ENCODE data around the gene ATP8A1.

Gene ATP8A1

GRCh38 chr4:42519803-42520417, 137.0 kb downstream of the ATP8A1 start:
- TF ChIP-seq, protein P1, sequence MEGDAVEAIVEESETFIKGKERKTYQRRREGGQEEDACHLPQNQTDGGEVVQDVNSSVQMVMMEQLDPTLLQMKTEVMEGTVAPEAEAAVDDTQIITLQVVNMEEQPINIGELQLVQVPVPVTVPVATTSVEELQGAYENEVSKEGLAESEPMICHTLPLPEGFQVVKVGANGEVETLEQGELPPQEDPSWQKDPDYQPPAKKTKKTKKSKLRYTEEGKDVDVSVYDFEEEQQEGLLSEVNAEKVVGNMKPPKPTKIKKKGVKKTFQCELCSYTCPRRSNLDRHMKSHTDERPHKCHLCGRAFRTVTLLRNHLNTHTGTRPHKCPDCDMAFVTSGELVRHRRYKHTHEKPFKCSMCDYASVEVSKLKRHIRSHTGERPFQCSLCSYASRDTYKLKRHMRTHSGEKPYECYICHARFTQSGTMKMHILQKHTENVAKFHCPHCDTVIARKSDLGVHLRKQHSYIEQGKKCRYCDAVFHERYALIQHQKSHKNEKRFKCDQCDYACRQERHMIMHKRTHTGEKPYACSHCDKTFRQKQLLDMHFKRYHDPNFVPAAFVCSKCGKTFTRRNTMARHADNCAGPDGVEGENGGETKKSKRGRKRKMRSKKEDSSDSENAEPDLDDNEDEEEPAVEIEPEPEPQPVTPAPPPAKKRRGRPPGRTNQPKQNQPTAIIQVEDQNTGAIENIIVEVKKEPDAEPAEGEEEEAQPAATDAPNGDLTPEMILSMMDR (IDR thresholded peaks at IDR 0.05; ENCODE audit: extremely low read depth, insufficient read depth, missing control alignments), result peak; percentile 64
- DNase-seq (ENCODE audit: low spot score), result peak; percentile 23
- in situ Hi-C loops (cut with MboI; ENCODE audit: low pct_unique_long_range_greater_than_20kb, low sequenced_read_pairs, unreplicated experiment), result loop anchor here (25.0 kb wide), 2 partner anchors 233 to 558 kb away; no protein-coding TSS in a partner anchor

DNA sequence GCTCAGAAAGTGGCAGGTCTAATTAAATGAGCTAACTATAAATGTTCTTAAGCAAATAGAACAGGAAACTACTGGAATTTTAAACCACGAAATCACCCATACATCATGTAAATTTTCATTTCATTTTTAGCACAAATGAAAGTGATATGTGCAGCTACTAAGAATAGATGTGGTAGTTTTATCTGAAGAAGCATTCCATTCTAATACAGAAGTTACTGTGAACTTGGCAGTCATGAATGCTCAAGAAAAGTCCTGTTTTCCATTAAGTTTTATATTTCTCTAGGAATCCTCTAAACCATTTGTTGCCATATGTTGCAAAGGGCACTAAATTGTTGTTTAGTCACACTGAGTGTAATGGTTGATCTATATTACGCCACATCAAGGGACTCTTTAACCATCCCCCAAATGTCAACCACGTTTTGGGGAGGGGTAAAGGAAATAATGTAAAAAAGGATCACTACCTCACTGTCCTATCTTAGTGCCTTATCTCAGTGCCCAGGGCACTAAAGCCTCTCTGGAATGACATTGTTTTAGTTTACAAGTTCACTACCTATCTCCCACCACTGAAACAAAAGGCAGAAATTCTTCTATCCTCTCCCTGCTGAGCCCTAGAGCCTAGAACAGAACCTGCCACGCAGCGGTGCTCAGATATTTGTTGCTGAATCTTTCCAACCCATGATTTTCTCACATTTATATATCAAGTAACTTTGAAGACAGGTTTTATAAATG, 141.6 kb downstream of the ATP8A1 start:
- TF ChIP-seq, protein P1 (IDR thresholded peaks at IDR 0.05; ENCODE audit: extremely low read depth, insufficient read depth, missing control alignments), result no peak
- DNase-seq (ENCODE audit: low spot score), result no peak
- in situ Hi-C loops (cut with MboI; ENCODE audit: low pct_unique_long_range_greater_than_20kb, low sequenced_read_pairs, unreplicated experiment), result loop anchor here (25.0 kb wide), 2 partner anchors 228 to 553 kb away; no protein-coding TSS in a partner anchor

GRCh38 chr4:42513748-42514492, 143.0 kb downstream of the ATP8A1 start:
- TF ChIP-seq, protein P1 (IDR thresholded peaks at IDR 0.05; ENCODE audit: extremely low read depth, insufficient read depth, missing control alignments), result no peak
- in situ Hi-C loops (cut with MboI; ENCODE audit: low pct_unique_long_range_greater_than_20kb, low sequenced_read_pairs, unreplicated experiment), result loop anchor here (25.0 kb wide), 2 partner anchors 227 to 552 kb away; no protein-coding TSS in a partner anchor

DNA sequence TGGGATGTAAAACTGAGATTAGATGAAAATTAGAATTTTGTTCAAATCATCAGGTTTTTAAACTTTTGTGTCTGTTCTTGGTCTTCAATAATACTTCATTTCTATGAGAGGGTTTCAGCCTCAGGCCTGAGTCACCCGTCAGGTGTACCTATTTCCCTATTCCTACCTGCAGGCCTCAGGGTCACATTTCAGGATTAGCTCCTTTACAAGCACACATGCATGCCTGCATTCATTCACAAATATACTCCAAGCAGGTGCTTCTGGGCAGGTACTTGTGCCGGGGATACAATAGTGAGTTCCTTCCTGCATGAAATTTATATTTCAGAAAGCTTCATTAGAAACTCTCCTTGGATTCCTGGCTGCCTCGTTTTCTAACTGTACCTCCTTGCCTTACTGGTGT, 144.7 kb downstream of the ATP8A1 start:
- no peak for DNase-seq (ENCODE audit: low spot score)
- TF ChIP-seq, protein P1 (IDR thresholded peaks at IDR 0.05; ENCODE audit: extremely low read depth, insufficient read depth, missing control alignments), result no peak
- in situ Hi-C loops (cut with MboI; ENCODE audit: low pct_unique_long_range_greater_than_20kb, low sequenced_read_pairs, unreplicated experiment), result loop anchor here (25.0 kb wide), 2 partner anchors 225 to 550 kb away; no protein-coding TSS in a partner anchor

More at GRCh38 chr4:42513748-42514492, 143.0 kb downstream of the ATP8A1 start:
- DNase-seq (ENCODE audit: low spot score), result no peak

GRCh38 chr4:42510225-42510624, 146.7 kb downstream of the ATP8A1 start:
- DNase-seq (ENCODE audit: low spot score), result no peak
- TF ChIP-seq, protein P1 (IDR thresholded peaks at IDR 0.05; ENCODE audit: extremely low read depth, insufficient read depth, missing control alignments), result no peak
- in situ Hi-C loops (cut with MboI; ENCODE audit: low pct_unique_long_range_greater_than_20kb, low sequenced_read_pairs, unreplicated experiment), result loop anchor here (25.0 kb wide), 2 partner anchors 223 to 548 kb away; no protein-coding TSS in a partner anchor

All from GM13977 (cell line).